PC-3 (cell line): ENCODE data around the gene TJP3.

Experiments used
- CTCF ChIP-seq: fragments of 300-600 bp; sonication (generic); conservative IDR thresholded peaks from 2 replicates; pipeline ENCODE4 v1.5.1; 2017; ENCODE audit warnings: antibody characterized with exemption, low read depth, mild to moderate bottlenecking, low read length
- EZH2 ChIP-seq: fragments of 300-600 bp; sonication (generic); IDR thresholded peaks from one replicate; pipeline ENCODE4 v1.6.1; 2017; ENCODE audit warnings: antibody characterized with exemption, mild to moderate bottlenecking, low read length; ENCODE audit not compliant: unreplicated experiment

- TF ChIP-seq CTCF (no peak), EZH2 (no peak)
Measured at GRCh38 chr19:3753631-3754410, 45.6 kb downstream of the TJP3 start.
